HepG2 (cell line): Measurements from ENCODE around the gene IL17C. TPM values are rescaled to one million over a fixed set of nuclear protein-coding genes. Genes with fewer than 3 reads are reported as not detected.

ENCODE experiments used
- ATF7-NPFF ChIP-seq: sonication (generic); formaldehyde crosslinking; IDR thresholded peaks from 2 replicates; pipeline ENCODE4 v1.8.1; 2023; ENCODE audit warnings: mild to moderate bottlenecking, low read depth, missing genetic modification reagents, moderate library complexity
- CAMTA2 ChIP-seq: sonication (generic); formaldehyde crosslinking; IDR thresholded peaks from 2 replicates; pipeline ENCODE4 v1.4.0; 2020; ENCODE audit warnings: mild to moderate bottlenecking, missing genetic modification reagents, borderline replicate concordance
- E2F5 ChIP-seq: sonication (generic); formaldehyde crosslinking; conservative IDR thresholded peaks from 2 replicates; pipeline ENCODE4 v1.4.0; 2020; ENCODE audit warnings: missing genetic modification reagents
- MIER2 ChIP-seq: IDR thresholded peaks from 2 replicates; pipeline ENCODE4 v1.6.1; 2016; ENCODE audit warnings: missing biosample characterization, missing genetic modification reagents
- REL ChIP-seq: sonication (generic); formaldehyde crosslinking; conservative IDR thresholded peaks from 2 replicates; pipeline ENCODE4 v1.8.0; 2022; ENCODE audit warnings: mild to moderate bottlenecking, missing genetic modification reagents, moderate library complexity
- STAT5B ChIP-seq: sonication (generic); formaldehyde crosslinking; IDR thresholded peaks from 2 replicates; pipeline ENCODE4 v1.4.0; 2020; ENCODE audit warnings: missing genetic modification reagents
- U2AF1 ChIP-seq: fragments of 200-400 bp; formaldehyde crosslinking; optimal IDR thresholded peaks from 2 replicates; pipeline ENCODE3; 2017; ENCODE audit warnings: mild to moderate bottlenecking, low read depth, low read length
- ZGPAT ChIP-seq: IDR thresholded peaks from 2 replicates; pipeline ENCODE4 v1.6.1; 2016; ENCODE audit warnings: mild to moderate bottlenecking
- ZNF260 ChIP-seq: sonication (generic); formaldehyde crosslinking; IDR thresholded peaks from 2 replicates; pipeline ENCODE4 v1.4.0; 2020; ENCODE audit warnings: missing genetic modification reagents, low read depth, mild to moderate bottlenecking, borderline replicate concordance
- ZNF792 ChIP-seq: IDR thresholded peaks from 2 replicates; pipeline ENCODE4 v1.6.1; 2016
- polyA plus RNA-seq, 8 experiments: library from polyadenylated mRNA; depleted of rRNA in 3 of 8; stranded (reverse) in 7 of 8; unstranded in 1 of 8; fragments of >200 nt; fragmentation: Illumina TruSeq in 4 of 8; extraction: Trizol in 4 of 8; gene quantifications; 2 replicates each; pipeline versions ENCODE4 v1.2.1 to v1.2.3, GENCODE V29; 2011 to 2016; ENCODE audit warnings: low read depth in 4 of 8, missing spikeins in 1 of 8, mixed read lengths in 1 of 8; ENCODE audit not compliant: insufficient read depth in 1 of 8
- total RNA-seq, 5 experiments: library from RNA; depleted of rRNA; stranded (reverse); fragments of >200 nt; fragmentation: Illumina TruSeq; extraction: Trizol; gene quantifications; 2 replicates each; pipeline ENCODE4 v1.2.3, GENCODE V29; 2016; ENCODE audit warnings: low read depth in 1 of 5
- TF ChIP-seq, protein P1 (sequence below): sonication (generic); formaldehyde crosslinking; IDR thresholded peaks from 2 replicates; pipeline ENCODE4 v1.4.0; 2020; ENCODE audit warnings: missing genetic modification reagents
- TF ChIP-seq, protein P2 (sequence below): sonication (generic); formaldehyde crosslinking; IDR thresholded peaks from 2 replicates; pipeline ENCODE4 v1.5.0; 2020; ENCODE audit warnings: mild to moderate bottlenecking, missing genetic modification reagents, borderline replicate concordance

IL17C gene
- total and polyA plus RNA-seq, 2 of the 13 experiments (the other 11 are each of a cell fraction or from before 2014, with no cell fraction given) = not detected

GRCh38 chr16:88681084-88681680, 42.8 kb downstream of the IL17C start (continued):
- TF ChIP-seq, protein P1, sequence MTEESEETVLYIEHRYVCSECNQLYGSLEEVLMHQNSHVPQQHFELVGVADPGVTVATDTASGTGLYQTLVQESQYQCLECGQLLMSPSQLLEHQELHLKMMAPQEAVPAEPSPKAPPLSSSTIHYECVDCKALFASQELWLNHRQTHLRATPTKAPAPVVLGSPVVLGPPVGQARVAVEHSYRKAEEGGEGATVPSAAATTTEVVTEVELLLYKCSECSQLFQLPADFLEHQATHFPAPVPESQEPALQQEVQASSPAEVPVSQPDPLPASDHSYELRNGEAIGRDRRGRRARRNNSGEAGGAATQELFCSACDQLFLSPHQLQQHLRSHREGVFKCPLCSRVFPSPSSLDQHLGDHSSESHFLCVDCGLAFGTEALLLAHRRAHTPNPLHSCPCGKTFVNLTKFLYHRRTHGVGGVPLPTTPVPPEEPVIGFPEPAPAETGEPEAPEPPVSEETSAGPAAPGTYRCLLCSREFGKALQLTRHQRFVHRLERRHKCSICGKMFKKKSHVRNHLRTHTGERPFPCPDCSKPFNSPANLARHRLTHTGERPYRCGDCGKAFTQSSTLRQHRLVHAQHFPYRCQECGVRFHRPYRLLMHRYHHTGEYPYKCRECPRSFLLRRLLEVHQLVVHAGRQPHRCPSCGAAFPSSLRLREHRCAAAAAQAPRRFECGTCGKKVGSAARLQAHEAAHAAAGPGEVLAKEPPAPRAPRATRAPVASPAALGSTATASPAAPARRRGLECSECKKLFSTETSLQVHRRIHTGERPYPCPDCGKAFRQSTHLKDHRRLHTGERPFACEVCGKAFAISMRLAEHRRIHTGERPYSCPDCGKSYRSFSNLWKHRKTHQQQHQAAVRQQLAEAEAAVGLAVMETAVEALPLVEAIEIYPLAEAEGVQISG = peak; percentile 67
- TF ChIP-seq REL (CRISPR knock-in tag) (no peak), STAT5B (no peak), E2F5 (CRISPR knock-in tag) (no peak), ATF7-NPFF (CRISPR knock-in tag) (no peak; the same call in 1 of the 2 replicates), MIER2 (CRISPR knock-in tag) (0 out of 2 replicates have a peak, but pooled peaks have one; percentile 28), ZNF260 (0 out of 2 replicates have a peak, but pooled peaks have one; percentile 78), U2AF1 (no peak), ZNF792 (no peak; the same call in 1 of the 2 replicates), CAMTA2 (CRISPR knock-in tag) (no peak), ZGPAT (CRISPR knock-in tag) (peak; percentile 34; the same call in 1 of the 2 replicates)
- TF ChIP-seq, protein P2, sequence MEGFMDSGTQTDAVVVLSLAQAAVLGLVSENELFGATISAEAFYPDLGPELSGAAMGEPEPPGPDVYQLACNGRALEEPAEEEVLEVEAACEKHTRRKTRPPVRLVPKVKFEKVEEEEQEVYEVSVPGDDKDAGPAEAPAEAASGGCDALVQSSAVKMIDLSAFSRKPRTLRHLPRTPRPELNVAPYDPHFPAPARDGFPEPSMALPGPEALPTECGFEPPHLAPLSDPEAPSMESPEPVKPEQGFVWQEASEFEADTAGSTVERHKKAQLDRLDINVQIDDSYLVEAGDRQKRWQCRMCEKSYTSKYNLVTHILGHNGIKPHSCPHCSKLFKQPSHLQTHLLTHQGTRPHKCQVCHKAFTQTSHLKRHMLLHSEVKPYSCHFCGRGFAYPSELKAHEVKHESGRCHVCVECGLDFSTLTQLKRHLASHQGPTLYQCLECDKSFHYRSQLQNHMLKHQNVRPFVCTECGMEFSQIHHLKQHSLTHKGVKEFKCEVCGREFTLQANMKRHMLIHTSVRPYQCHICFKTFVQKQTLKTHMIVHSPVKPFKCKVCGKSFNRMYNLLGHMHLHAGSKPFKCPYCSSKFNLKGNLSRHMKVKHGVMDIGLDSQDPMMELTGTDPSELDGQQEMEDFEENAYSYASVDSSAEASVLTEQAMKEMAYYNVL (CRISPR knock-in tag) = 0 out of 2 replicates have a peak, but pooled peaks have one; percentile 21
